GM23338 (cell line): Measurements from ENCODE around the gene HIBADH. TPM values are rescaled to one million over a fixed set of nuclear protein-coding genes. Genes with fewer than 3 reads are reported as not detected.

Source experiments
- ATAC-seq: fragments of 200-7000 bp; cut with Tn5 transposase; 3 replicates; pipeline ENCODE4 v1.9.1; 2020
- DNase-seq: peaks from one replicate; pipeline ENCODE4 v3.0.0-alpha.2; 2015; ENCODE audit warnings: low spot score
- H2AFZ ChIP-seq: fragments of 200-600 bp; sonication (generic); 2 replicates; pipeline ENCODE4 v1.8.0; 2016; ENCODE audit warnings: antibody characterized with exemption, mild to moderate bottlenecking, moderate library complexity
- H3F3A ChIP-seq: fragments of 200-600 bp; sonication (generic); replicated peaks from 2 replicates; pipeline ENCODE4 v1.8.0; 2017; ENCODE audit warnings: antibody characterized with exemption, mixed run types, low read depth
- H3K27ac ChIP-seq: fragments of 200-600 bp; sonication (generic); 2 replicates; pipeline ENCODE4 v1.6.1; 2016; ENCODE audit warnings: low read depth
- H3K27me3 ChIP-seq: fragments of 200-600 bp; sonication (generic); 2 replicates; pipeline ENCODE4 v1.8.0; 2016; ENCODE audit warnings: mild to moderate bottlenecking, mixed run types, moderate library complexity; ENCODE audit not compliant: insufficient read depth
- H3K36me3 ChIP-seq: fragments of 200-600 bp; sonication (generic); 2 replicates; pipeline ENCODE4 v1.8.0; 2016; ENCODE audit warnings: mild to moderate bottlenecking; ENCODE audit not compliant: insufficient read depth
- H3K4me1 ChIP-seq: fragments of 200-600 bp; sonication (generic); 2 replicates; pipeline ENCODE4 v1.8.0; 2016; ENCODE audit warnings: mild to moderate bottlenecking, moderate library complexity; ENCODE audit not compliant: insufficient read depth
- H3K4me2 ChIP-seq: fragments of 200-600 bp; sonication (generic); 2 replicates; pipeline ENCODE4 v1.7.1; 2017; ENCODE audit warnings: mixed run types
- H3K4me3 ChIP-seq: fragments of 200-600 bp; sonication (generic); 2 replicates; pipeline ENCODE4 v1.6.1; 2016; ENCODE audit warnings: mixed run types
- H3K79me2 ChIP-seq: fragments of 200-600 bp; sonication (generic); replicated peaks from 2 replicates; pipeline ENCODE4 v1.8.0; 2017; ENCODE audit warnings: mild to moderate bottlenecking; ENCODE audit not compliant: insufficient read depth
- H3K9me2 ChIP-seq: fragments of 200-600 bp; sonication (generic); 2 replicates; pipeline ENCODE4 v1.8.0; 2017; ENCODE audit not compliant: insufficient read depth
- H4K20me1 ChIP-seq: fragments of 200-600 bp; sonication (generic); replicated peaks from 2 replicates; pipeline ENCODE4 v1.8.0; 2017; ENCODE audit warnings: mild to moderate bottlenecking; ENCODE audit not compliant: insufficient read depth
- H3K27ac Mint-ChIP-seq: 2 replicates; pipeline ENCODE4 v1.8.0; 2020; ENCODE audit warnings: inconsistent platforms, mild to moderate bottlenecking, moderate library complexity, mixed read lengths
- H3K27me3 Mint-ChIP-seq: 3 replicates; pipeline ENCODE4 v1.8.0; 2022; ENCODE audit warnings: low read depth, mild to moderate bottlenecking, moderate library complexity, mixed read lengths, inconsistent platforms; ENCODE audit not compliant: insufficient read depth, poor library complexity
- H3K36me3 Mint-ChIP-seq: 3 replicates; pipeline ENCODE4 v1.8.0; 2021; ENCODE audit warnings: low read depth, mild to moderate bottlenecking, inconsistent platforms, moderate library complexity, mixed read lengths
- H3K4me1 Mint-ChIP-seq: 3 replicates; pipeline ENCODE4 v1.8.0; 2020; ENCODE audit warnings: mild to moderate bottlenecking, inconsistent platforms, mixed read lengths
- H3K4me3 Mint-ChIP-seq: 3 replicates; pipeline ENCODE4 v1.8.0; 2021; ENCODE audit warnings: moderate library complexity, mild to moderate bottlenecking, inconsistent platforms, mixed read lengths
- H3K9me3 Mint-ChIP-seq: 3 replicates; pipeline ENCODE4 v1.8.0; 2020; ENCODE audit warnings: moderate library complexity, mild to moderate bottlenecking, inconsistent platforms, mixed read lengths
- CREB1 ChIP-seq: fragments of 250-450 bp; sonication (Bioruptor Pico); IDR thresholded peaks from 2 replicates; pipeline ENCODE4 v1.5.0; 2020; ENCODE audit warnings: low read depth, mild to moderate bottlenecking, moderate library complexity
- STAT1 ChIP-seq: IDR thresholded peaks from one replicate; pipeline ENCODE4 v1.6.1; 2016; ENCODE audit warnings: antibody characterized with exemption; ENCODE audit not compliant: unreplicated experiment
- ZNF114 ChIP-seq: fragments of 250-450 bp; sonication (Bioruptor Pico); IDR thresholded peaks from 2 replicates; pipeline ENCODE4 v1.5.0; 2020; ENCODE audit warnings: mild to moderate bottlenecking, moderate library complexity
- ZNF331 ChIP-seq: fragments of 250-450 bp; sonication (Bioruptor Pico); IDR thresholded peaks from 2 replicates; pipeline ENCODE4 v1.5.0; 2020; ENCODE audit warnings: low read depth, mild to moderate bottlenecking, moderate library complexity
- ZNF462 ChIP-seq: fragments of 250-450 bp; sonication (Bioruptor Pico); IDR thresholded peaks from 2 replicates; pipeline ENCODE4 v1.5.0; 2020; ENCODE audit warnings: mild to moderate bottlenecking, moderate library complexity
- polyA plus RNA-seq: library from polyadenylated mRNA; unstranded; fragments of >200 nt; fragmentation: Nextera tagmentation; extraction: Ambion mirVana; gene quantifications from 2 replicates; pipeline ENCODE4 v1.2.1, GENCODE V29; 2016
- total RNA-seq: library from RNA; depleted of rRNA; stranded (reverse); fragments of >200 nt; shearing (Covaris generic); gene quantifications from 2 replicates; pipeline ENCODE4 v1.2.3, GENCODE V29; 2014
- TF ChIP-seq, protein P1 (sequence below), 2 experiments: fragments of 200-600 bp in 1 of 2; sonication (generic) in 1 of 2; conservative IDR thresholded peaks; 2 replicates each; pipeline versions ENCODE4 v1.5.1 to v1.6.1; 2016 to 2017; ENCODE audit warnings: antibody characterized with exemption in 2 of 2, low read depth in 2 of 2, mild to moderate bottlenecking in 2 of 2, moderate library complexity in 1 of 2

HIBADH gene
- total and polyA plus RNA-seq, 2 experiments from 2014 or later, result 31.3 to 57.0 TPM

GRCh38 chr7:27671675-27672074, 9.0 kb upstream of the HIBADH start:
- H3K4me3 Mint-ChIP-seq, result no peak overlapping the region
- H3K27ac ChIP-seq, result no peak overlapping the region
- H3K36me3 ChIP-seq, result no peaks in the 10 kb centered on the region
- H3K27ac Mint-ChIP-seq, result no peak overlapping the region
- no peaks in the 10 kb centered on the region for H3K36me3 Mint-ChIP-seq
- H3K9me2 ChIP-seq, result no peaks in the 10 kb centered on the region
- DNase-seq (no peak), ATAC-seq (no peak)
- 0 out of 2 replicates have a peak overlapping the region, but pooled peaks have one; percentile 18 for H2AFZ ChIP-seq
- H3K4me2 ChIP-seq, result no peak overlapping the region
- no peaks in the 10 kb centered on the region for H3K27me3 Mint-ChIP-seq
- H3K4me1 Mint-ChIP-seq, result no peaks in the 10 kb centered on the region; the same call in 2 of the 3 replicates
- no peaks in the 10 kb centered on the region for H4K20me1 ChIP-seq
- H3K79me2 ChIP-seq, result no peaks in the 10 kb centered on the region
- no peak for TF ChIP-seq CREB1
- TF ChIP-seq ZNF462, result no peak
- no peak for TF ChIP-seq ZNF331 (CRISPR knock-in tag)
- TF ChIP-seq ZNF114 (CRISPR knock-in tag), result no peak
- no peak for TF ChIP-seq STAT1
- TF ChIP-seq, protein P1, sequence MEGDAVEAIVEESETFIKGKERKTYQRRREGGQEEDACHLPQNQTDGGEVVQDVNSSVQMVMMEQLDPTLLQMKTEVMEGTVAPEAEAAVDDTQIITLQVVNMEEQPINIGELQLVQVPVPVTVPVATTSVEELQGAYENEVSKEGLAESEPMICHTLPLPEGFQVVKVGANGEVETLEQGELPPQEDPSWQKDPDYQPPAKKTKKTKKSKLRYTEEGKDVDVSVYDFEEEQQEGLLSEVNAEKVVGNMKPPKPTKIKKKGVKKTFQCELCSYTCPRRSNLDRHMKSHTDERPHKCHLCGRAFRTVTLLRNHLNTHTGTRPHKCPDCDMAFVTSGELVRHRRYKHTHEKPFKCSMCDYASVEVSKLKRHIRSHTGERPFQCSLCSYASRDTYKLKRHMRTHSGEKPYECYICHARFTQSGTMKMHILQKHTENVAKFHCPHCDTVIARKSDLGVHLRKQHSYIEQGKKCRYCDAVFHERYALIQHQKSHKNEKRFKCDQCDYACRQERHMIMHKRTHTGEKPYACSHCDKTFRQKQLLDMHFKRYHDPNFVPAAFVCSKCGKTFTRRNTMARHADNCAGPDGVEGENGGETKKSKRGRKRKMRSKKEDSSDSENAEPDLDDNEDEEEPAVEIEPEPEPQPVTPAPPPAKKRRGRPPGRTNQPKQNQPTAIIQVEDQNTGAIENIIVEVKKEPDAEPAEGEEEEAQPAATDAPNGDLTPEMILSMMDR (conservative IDR thresholded peaks at IDR 0.05; ENCODE audit: low read depth in 2 of 2), result no peak
- no peak overlapping the region for H3K4me3 ChIP-seq
- H3K4me1 ChIP-seq, result peaks cover 6% of the 10 kb centered on the region; the same call in 1 of the 2 replicates
- H3F3A ChIP-seq, result no peaks in the 10 kb centered on the region
- H3K27me3 ChIP-seq, result no peaks in the 10 kb centered on the region
- no peaks in the 10 kb centered on the region for H3K9me3 Mint-ChIP-seq
